Hematopoietic multipotent progenitor cell treated with erythropoietin and hydrocortisone succinate and interleukin-3 and kit ligand, for 6 days (in vitro differentiated cells): ENCODE data around the gene ARL15.

Experiments used
- DNase-seq: peaks from one replicate; pipeline ENCODE4 v3.0.0-alpha.2; 2015

The ARL15 gene

GRCh38 chr5:54146916-54147315 is 163.5 kb downstream of the ARL15 start:
- DNase-seq = no peak

GRCh38 chr5:54146390-54146789 is 164.0 kb downstream of the ARL15 start:
- no peak for DNase-seq

- DNase-seq = no peak
Observed at GRCh38 chr5:54140247-54140840, 170.0 kb downstream of the ARL15 start.

- no peak for DNase-seq
Observed at GRCh38 chr5:54136516-54137440, 173.6 kb downstream of the ARL15 start.

- DNase-seq = no peak
Observed at GRCh38 chr5:54135042-54135441, 175.3 kb downstream of the ARL15 start.

GRCh38 chr5:54133917-54134316 is 176.5 kb downstream of the ARL15 start:
- no peak for DNase-seq

GRCh38 chr5:54120473-54120872 is 189.9 kb downstream of the ARL15 start:
- DNase-seq = no peak

GRCh38 chr5:54117957-54118356 is 192.4 kb downstream of the ARL15 start:
- no peak for DNase-seq

- peak; percentile 25 for DNase-seq
Observed at GRCh38 chr5:54115735-54116403, 194.5 kb downstream of the ARL15 start.

GRCh38 chr5:54113060-54113459 is 197.3 kb downstream of the ARL15 start:
- DNase-seq = no peak

GRCh38 chr5:54109626-54110330 is 200.6 kb downstream of the ARL15 start:
- DNase-seq = no peak

- no peak for DNase-seq
Observed at GRCh38 chr5:54108136-54108535, 202.2 kb downstream of the ARL15 start.

GRCh38 chr5:54103871-54104270 is 206.5 kb downstream of the ARL15 start:
- DNase-seq = no peak

GRCh38 chr5:54098267-54098666 is 212.1 kb downstream of the ARL15 start:
- no peak for DNase-seq

GRCh38 chr5:54095969-54096368 is 214.4 kb downstream of the ARL15 start:
- DNase-seq = no peak

GRCh38 chr5:54094706-54095105 is 215.7 kb downstream of the ARL15 start:
- DNase-seq = no peak

GRCh38 chr5:54093861-54094260 is 216.5 kb downstream of the ARL15 start:
- DNase-seq = no peak

GRCh38 chr5:54093081-54093492 is 217.3 kb downstream of the ARL15 start:
- peak; percentile 9 for DNase-seq

GRCh38 chr5:54091307-54092130 is 218.9 kb downstream of the ARL15 start:
- no peak for DNase-seq

GRCh38 chr5:54090495-54091120 is 219.8 kb downstream of the ARL15 start:
- peak; percentile 65 for DNase-seq

GRCh38 chr5:54088081-54088480 is 222.3 kb downstream of the ARL15 start:
- DNase-seq = no peak

GRCh38 chr5:54087436-54087835 is 222.9 kb downstream of the ARL15 start:
- DNase-seq = no peak
